Measurements from ENCODE around the gene CAPN2.
A peak's percentile ranks its signal among the peaks of the same experiment; 100 is the strongest.

The CAPN2 gene

DNA sequence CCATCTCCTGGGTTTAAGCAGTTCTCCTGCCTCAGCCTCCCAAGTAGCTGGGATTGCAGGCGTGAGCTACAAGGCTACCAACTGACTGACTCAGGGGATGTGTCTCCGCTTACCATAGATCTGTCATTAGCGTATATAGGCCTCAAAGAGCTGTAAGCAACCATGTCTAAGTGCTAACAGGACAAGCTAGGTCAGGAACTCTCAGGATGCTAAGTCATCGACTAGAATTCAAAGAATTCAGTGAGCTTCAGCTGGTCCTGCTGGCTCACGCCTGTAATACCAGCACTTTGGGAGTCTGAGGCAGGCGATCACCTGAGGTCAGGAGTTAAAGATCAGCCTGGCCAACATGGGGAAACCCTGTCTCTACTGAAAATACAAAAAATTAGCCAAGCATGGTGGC lies 29.5 kb downstream of the CAPN2 start:
- TF ChIP-seq CTCF (conservative IDR thresholded peaks at IDR 0.05; ENCODE audit: low read length): no peak
- H3K4me3 ChIP-seq (ENCODE audit: low read length): no peak overlapping the region
- peak; percentile 70 for DNase-seq (ENCODE audit: low read depth)

DNA sequence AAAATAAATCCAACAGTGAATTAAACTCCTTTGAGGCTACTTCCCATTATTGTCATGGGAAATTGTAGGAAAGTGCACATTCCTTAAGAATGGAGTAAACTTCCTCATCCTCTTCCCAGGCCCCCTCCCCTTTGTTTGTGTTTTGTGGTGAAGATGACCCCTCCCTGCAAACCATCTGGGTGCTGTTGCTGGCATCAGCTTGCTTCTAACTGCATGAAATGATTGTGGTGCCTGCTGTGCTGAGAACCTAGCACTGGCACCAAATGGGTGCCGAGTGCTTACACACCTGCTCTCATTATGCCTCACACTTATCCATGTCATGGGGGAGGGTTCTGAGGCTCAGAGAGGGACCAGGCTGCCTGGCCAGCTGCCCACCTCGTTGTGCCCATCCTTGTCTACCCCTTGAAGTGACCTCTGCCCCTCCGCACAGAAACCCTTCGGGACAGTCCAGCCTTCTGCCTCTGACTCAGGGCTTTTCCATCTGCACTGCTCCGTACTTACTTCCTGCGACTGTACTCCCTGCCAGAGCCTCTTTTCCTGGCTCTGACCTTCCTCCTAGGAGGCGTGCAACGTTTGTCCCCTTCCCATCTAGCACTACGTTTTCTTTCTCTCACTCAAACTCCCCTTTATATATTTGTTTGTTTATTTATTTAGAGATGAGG lies 30.6 kb downstream of the CAPN2 start:
- TF ChIP-seq CTCF (conservative IDR thresholded peaks at IDR 0.05; ENCODE audit: low read length): no peak
- DNase-seq (ENCODE audit: low read depth): no peak
- H3K4me3 ChIP-seq (ENCODE audit: low read length): no peak overlapping the region

GRCh38 chr1:223745731-223746130 lies 33.4 kb downstream of the CAPN2 start:
- H3K4me3 ChIP-seq (ENCODE audit: low read length): no peak overlapping the region
- no peak for TF ChIP-seq CTCF (conservative IDR thresholded peaks at IDR 0.05; ENCODE audit: low read length)
- DNase-seq (ENCODE audit: low read depth): peak; percentile 66

DNA sequence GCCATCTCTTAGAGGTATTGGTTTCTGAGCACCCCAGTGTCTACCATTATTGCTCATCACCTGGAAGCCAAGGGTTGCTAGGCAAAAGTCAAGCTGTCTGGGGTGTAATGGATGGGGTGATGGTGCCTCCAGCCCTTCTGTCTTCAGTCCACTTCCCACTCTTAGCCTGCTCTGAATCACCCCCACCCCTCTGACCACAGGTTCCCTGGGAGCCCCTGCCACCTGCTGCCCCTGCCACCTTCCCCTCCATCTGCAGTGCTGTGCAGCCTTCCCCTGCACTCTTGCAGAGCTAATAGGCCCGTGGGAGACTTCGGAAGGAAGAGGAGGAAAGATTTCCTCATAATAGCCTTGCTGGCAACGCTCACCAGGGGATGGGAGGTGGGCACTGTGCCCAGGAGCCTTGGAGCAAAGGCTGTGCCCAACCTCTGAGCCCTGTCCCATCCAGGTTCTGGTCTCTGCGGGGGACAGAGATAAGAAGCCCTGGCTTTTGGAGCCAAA lies 35.5 kb downstream of the CAPN2 start:
- no peak overlapping the region for H3K4me3 ChIP-seq (ENCODE audit: low read length)
- DNase-seq (ENCODE audit: low read depth): peak; percentile 51
- TF ChIP-seq CTCF (conservative IDR thresholded peaks at IDR 0.05; ENCODE audit: low read length): no peak

DNA sequence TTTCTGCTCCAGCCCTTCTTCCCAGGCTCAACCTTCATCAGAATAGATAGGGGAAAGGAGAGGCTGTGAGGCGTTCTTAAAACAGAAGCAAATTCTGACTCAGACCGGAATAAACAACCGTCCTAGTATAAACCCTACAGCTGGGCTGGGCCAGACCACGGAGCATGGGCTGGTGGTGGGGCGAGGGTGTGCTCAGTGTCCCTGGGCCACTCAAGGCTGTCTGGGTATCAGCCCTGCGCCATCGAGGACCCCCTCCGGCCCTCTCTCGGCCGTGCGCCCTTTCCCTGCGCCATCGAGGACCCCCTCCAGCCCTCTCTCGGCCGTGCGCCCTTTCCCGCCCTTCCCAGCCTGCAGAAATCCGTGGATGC lies 36.0 kb downstream of the CAPN2 start:
- peak; percentile 38 for DNase-seq (ENCODE audit: low read depth)
- TF ChIP-seq CTCF (conservative IDR thresholded peaks at IDR 0.05; ENCODE audit: low read length): no peak
- H3K4me3 ChIP-seq (ENCODE audit: low read length): no peak overlapping the region

DNA sequence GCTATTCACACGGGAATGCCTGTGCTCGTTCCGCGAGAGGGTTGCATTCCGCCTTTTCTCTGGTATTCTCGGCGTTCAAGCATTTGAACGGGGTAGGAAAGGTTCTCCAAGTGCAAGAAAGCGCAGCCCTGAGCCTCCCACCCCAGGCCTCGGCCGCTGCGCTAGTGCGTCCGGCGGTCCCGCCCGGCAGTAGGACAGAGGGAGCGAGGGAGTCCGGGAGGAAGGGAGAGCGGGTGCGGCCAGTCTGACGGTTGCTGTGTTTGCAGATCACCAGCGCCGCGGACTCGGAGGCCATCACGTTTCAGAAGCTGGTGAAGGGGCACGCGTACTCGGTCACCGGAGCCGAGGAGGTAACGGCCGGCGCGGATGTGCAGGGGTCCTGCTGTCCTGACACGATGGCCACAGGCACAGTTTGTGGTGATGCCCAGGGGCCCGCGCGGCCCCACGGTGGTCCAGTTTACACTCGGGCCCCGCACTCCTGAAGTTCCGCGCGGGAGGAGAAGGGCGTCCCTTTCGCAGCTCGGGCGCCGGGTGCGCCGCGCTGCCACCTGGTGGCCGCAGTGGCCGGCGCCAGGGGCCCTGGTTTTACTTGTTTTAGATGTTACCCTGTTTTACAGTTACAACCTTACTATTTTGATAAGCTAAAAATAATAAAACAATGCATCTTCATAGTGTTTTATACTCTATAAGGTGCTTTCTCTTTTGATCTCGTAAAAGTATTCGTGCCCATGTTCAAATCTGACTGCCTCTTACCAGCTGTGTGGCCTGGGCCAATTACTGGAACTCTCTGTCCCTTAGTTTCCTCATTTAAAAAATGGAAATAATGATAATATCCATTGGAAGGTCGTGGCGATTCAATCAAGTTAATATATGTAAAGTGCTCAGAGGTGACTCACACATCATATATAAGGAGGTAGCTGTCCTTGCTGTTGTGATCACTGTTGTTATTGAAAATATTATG lies 36.7 kb downstream of the CAPN2 start:
- TF ChIP-seq CTCF (conservative IDR thresholded peaks at IDR 0.05; ENCODE audit: low read length): peak; percentile 74
- H3K4me3 ChIP-seq (ENCODE audit: low read length): peak overlapping the region; percentile 36
- peak; percentile 46 for DNase-seq (ENCODE audit: low read depth)
